ENCODE data around the gene NXT1. TPM values are rescaled to one million over a fixed set of nuclear protein-coding genes. Genes with fewer than 3 reads are reported as not detected.

Gene NXT1
- 32.2 and 40.1 TPM in 2 replicates for total RNA-seq (2022)
- Bru-seq, nascent RNA, result percentile 75 among the genes with signal in this experiment
- percentile 63 among the genes with signal in this experiment for BruChase-seq, experiment 1, labeled RNA remaining after a 6-hour chase
- BruChase-seq, experiment 2, labeled RNA remaining after a 2-hour chase, result percentile 78 among the genes with signal in this experiment
- long read RNA-seq, transcript NXT1-201 (2 exons, 1,123 nt), result major isoform, 132 of 203 reads
- long read RNA-seq, partial matches to known transcripts, result 71 of 203 reads
- long read RNA-seq, other reads (novel, unspliced or antisense), result 0 of 203 reads

DNA sequence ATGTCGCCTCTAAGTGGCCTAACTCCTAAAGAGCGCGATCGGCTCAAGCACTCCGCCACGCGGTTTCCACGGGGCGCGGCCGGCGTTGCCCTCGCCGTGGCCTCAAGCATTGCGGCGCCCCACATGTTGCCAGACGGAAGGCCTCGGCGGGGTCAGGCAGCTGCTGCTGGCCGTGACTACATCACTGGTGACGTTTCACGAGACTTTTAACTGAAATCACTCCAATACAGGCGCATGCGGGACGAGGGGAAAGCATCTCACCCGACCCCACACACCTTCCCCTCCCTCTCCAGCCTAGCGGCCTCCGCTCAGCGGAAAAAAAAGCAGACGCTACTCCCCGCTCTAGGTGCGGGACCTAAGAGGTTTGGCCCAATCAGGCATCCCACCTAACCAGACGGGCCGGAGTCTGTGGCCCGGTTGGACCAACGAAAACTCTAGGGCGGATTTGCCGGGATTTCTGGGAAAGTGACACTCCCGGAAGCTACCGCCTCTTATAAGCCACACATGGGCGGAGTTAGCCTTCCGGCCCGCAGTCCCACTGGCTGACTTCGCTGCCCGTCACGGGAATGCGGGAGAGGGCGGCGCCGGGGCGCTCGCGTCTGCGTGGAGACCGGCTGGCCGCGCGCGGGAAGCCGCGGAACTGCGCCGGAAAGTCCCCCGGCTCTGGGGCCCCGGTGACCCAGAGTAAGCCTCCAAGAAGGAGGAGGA lies at the start of gene NXT1:
NXT1 (plus strand) TSS at position 596 of the 708 bp plus-strand sequence. CDS start 3,251 bp downstream, outside the sequence.
- peak within 1 kb of the TSS; percentile 87 for H3K4me3 Mint-ChIP-seq (ENCODE audit: unreplicated experiment)
- ChIA-PET CTCF (interaction anchor here (0.6 to 3.3 kb wide), 32 partner anchors 9 to 1958 kb away, joined by 3 to 36 read pairs (median 3); no protein-coding TSS in a partner anchor), POLR2A (interaction anchor here (0.6 to 3.3 kb wide), 78 partner anchors 10 to 1091 kb away, joined by 3 to 194 read pairs (median 5); partner anchors contain the start of genes CST3, GZF1, NAPB and THBD)
- BruUV-seq (replicated peaks), result TSS peak; percentile 82
- no peaks in the 10 kb centered on the region for H3K9me3 Mint-ChIP-seq (ENCODE audit: unreplicated experiment)
- peak; percentile 99 for DNase-seq (ENCODE audit: unreplicated experiment)
- peak within 1 kb of the TSS; percentile 97 for H3K27ac Mint-ChIP-seq (ENCODE audit: low read depth, unreplicated experiment)
- TF ChIP-seq, protein P1, sequence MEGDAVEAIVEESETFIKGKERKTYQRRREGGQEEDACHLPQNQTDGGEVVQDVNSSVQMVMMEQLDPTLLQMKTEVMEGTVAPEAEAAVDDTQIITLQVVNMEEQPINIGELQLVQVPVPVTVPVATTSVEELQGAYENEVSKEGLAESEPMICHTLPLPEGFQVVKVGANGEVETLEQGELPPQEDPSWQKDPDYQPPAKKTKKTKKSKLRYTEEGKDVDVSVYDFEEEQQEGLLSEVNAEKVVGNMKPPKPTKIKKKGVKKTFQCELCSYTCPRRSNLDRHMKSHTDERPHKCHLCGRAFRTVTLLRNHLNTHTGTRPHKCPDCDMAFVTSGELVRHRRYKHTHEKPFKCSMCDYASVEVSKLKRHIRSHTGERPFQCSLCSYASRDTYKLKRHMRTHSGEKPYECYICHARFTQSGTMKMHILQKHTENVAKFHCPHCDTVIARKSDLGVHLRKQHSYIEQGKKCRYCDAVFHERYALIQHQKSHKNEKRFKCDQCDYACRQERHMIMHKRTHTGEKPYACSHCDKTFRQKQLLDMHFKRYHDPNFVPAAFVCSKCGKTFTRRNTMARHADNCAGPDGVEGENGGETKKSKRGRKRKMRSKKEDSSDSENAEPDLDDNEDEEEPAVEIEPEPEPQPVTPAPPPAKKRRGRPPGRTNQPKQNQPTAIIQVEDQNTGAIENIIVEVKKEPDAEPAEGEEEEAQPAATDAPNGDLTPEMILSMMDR (IDR thresholded peaks at IDR 0.05; ENCODE audit: unreplicated experiment), result no peak
- intact Hi-C loops (cut with micrococcal nuclease), result loop anchor here (1.0 kb wide), 1 partner anchor 8 kb away; no protein-coding TSS in a partner anchor
- peaks cover 17% of the 10 kb centered on the region for H3K4me1 Mint-ChIP-seq (ENCODE audit: insufficient read depth, unreplicated experiment)
- no peaks in the 10 kb centered on the region for H3K27me3 Mint-ChIP-seq (ENCODE audit: insufficient read depth, unreplicated experiment)
- H3K36me3 Mint-ChIP-seq (ENCODE audit: insufficient read depth, unreplicated experiment), result peaks cover 26% of the 10 kb centered on the region

DNA sequence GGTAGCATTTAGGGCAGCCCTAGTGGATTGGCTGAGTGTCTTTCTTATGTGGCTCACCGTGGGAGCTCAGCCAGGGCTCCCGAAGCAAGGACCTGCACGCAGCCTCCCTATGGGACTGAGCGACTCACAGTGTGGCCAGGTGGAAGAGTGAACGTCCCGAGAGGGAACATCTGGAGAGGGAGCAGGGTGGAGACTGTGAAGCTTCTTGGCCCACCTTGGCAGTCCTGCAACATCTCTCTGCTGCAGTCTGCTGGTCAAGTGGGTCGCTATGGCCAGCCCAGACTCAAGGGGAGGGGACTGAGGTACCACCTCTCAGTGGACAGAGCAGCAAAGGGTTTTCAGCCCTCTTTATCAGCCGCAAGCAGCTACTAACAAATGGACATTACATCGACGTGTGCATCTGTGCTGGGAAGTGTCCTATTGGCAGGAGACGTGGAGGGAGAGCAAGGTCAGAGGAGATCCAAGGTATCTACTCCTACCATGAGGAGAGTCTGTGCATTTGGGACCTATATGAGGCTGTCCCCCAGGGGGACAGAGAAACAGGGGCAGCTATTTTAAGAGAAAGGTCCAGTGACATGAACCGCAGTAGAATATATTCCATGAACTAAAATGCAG lies 49.0 kb upstream of the NXT1 start:
- Mint-ChIP-seq H3K27me3 (ENCODE audit: insufficient read depth, unreplicated experiment) (no peaks in the 10 kb centered on the region), H3K36me3 (ENCODE audit: insufficient read depth, unreplicated experiment) (no peaks in the 10 kb centered on the region), H3K27ac (ENCODE audit: low read depth, unreplicated experiment) (no peak overlapping the region), H3K9me3 (ENCODE audit: unreplicated experiment) (no peaks in the 10 kb centered on the region), H3K4me1 (ENCODE audit: insufficient read depth, unreplicated experiment) (peaks cover 13% of the 10 kb centered on the region), H3K4me3 (ENCODE audit: unreplicated experiment) (no peak overlapping the region)
- TF ChIP-seq, protein P1 (IDR thresholded peaks at IDR 0.05; ENCODE audit: unreplicated experiment), result no peak
- ChIA-PET CTCF (interaction anchor here (0.9 to 1.5 kb wide), 2 partner anchors 21 to 415 kb away, joined by 3 to 4 read pairs; no protein-coding TSS in a partner anchor), POLR2A (interaction anchor here (1.0 kb wide), 1 partner anchor 49 kb away, joined by 3 read pairs; the partner anchor contains the start of gene NXT1)
- DNase-seq (ENCODE audit: unreplicated experiment), result no peak
- intact Hi-C loops (cut with micrococcal nuclease), result no loop called here
- BruUV-seq (replicated peaks), result no TSS peak

DNA sequence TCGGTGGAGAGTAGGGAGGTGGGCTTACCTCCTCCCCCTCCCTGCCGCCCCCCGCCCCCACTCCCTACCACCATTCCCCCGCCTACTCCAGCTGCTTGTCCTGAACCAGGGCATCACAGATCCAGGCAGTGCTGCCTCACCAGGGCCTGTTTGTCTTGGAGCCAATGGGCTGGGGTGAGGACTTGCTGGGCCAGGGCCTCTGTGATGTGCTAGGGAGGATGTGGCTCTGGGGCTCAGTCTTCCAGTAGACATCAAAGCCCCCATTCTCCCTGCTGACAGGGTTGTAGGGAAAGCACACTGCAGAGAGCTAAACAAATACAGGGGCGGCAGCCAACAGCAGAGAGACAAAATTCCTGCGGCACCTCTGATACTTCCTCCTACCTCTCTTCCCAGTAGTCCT lies 48.2 kb upstream of the NXT1 start:
- no peaks in the 10 kb centered on the region for H3K27me3 Mint-ChIP-seq (ENCODE audit: insufficient read depth, unreplicated experiment)
- H3K4me1 Mint-ChIP-seq (ENCODE audit: insufficient read depth, unreplicated experiment), result peaks cover 13% of the 10 kb centered on the region
- no peaks in the 10 kb centered on the region for H3K9me3 Mint-ChIP-seq (ENCODE audit: unreplicated experiment)
- DNase-seq (ENCODE audit: unreplicated experiment), result no peak
- BruUV-seq (replicated peaks), result no TSS peak
- ChIA-PET POLR2A (interaction anchor here (0.6 to 1.0 kb wide), 3 partner anchors 48 to 256 kb away, joined by 3 read pairs; partner anchors contain the start of gene NXT1), CTCF (interaction anchor here (1.2 kb wide), 1 partner anchor 38 kb away, joined by 3 read pairs; no protein-coding TSS in a partner anchor)
- H3K27ac Mint-ChIP-seq (ENCODE audit: low read depth, unreplicated experiment), result no peak overlapping the region
- no peak overlapping the region for H3K4me3 Mint-ChIP-seq (ENCODE audit: unreplicated experiment)
- TF ChIP-seq, protein P1 (IDR thresholded peaks at IDR 0.05; ENCODE audit: unreplicated experiment), result no peak
- intact Hi-C loops (cut with micrococcal nuclease), result no loop called here
- H3K36me3 Mint-ChIP-seq (ENCODE audit: insufficient read depth, unreplicated experiment), result no peaks in the 10 kb centered on the region
